Fibroblast of lung (primary cell): ENCODE results near the gene COL27A1.

Source experiments
- EZH2 ChIP-seq: IDR thresholded peaks from 2 replicates; pipeline ENCODE4 v1.5.1; 2012; ENCODE audit warnings: low read length, control low read depth, mild to moderate bottlenecking; ENCODE audit errors: missing control alignments
- TF ChIP-seq, protein P1 (sequence below), 2 donors: IDR thresholded peaks in 1 of 2; conservative IDR thresholded peaks in 1 of 2; 1 replicate in 1 of 2; 2 replicates in 1 of 2; pipeline ENCODE4 v1.5.1; 2011 to 2012; ENCODE audit warnings: low read length in 2 of 2, control low read depth in 1 of 2, inconsistent platforms in 1 of 2, low read depth in 1 of 2, mild to moderate bottlenecking in 1 of 2

DNA sequence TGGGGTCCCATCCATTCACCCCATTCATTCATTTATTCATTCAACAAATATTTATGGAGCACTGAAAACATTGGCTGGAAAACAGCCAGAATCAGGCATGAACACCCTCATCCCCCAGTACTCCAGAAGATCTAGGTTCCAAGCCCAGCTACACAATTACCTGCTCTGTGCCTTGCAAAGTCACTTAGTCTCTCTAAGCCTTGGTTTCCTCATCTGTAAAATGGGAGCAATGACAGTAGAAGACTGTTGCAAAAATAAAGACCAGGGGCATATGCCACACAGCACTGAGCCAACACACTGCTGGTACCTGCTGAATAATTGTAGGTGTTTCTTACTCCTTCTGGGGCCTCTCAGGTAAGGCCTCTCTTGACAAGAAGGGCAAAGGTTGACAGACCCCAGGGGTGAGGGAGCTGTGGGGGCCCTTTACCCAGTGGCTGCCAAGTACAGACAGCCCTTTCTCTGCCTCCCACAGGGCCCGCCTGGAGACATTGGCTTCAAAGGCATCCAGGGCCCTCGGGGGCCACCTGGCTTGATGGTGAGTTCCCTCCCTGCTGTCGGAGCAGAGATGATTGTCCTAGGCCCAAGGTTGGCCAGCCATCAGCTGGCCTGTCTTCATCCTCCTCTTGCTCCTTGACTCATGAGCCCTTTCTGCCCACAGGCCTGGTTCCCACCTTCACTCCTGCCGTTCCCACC lies 145.0 kb downstream of the COL27A1 start:
- TF ChIP-seq, protein P1, sequence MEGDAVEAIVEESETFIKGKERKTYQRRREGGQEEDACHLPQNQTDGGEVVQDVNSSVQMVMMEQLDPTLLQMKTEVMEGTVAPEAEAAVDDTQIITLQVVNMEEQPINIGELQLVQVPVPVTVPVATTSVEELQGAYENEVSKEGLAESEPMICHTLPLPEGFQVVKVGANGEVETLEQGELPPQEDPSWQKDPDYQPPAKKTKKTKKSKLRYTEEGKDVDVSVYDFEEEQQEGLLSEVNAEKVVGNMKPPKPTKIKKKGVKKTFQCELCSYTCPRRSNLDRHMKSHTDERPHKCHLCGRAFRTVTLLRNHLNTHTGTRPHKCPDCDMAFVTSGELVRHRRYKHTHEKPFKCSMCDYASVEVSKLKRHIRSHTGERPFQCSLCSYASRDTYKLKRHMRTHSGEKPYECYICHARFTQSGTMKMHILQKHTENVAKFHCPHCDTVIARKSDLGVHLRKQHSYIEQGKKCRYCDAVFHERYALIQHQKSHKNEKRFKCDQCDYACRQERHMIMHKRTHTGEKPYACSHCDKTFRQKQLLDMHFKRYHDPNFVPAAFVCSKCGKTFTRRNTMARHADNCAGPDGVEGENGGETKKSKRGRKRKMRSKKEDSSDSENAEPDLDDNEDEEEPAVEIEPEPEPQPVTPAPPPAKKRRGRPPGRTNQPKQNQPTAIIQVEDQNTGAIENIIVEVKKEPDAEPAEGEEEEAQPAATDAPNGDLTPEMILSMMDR (conservative IDR thresholded peaks at IDR 0.05 in 1 of 2, IDR thresholded peaks at IDR 0.05 in 1 of 2; ENCODE audit: low read depth in 1 of 2, low read length in 2 of 2), result no peak
- TF ChIP-seq EZH2, result no peak
